Measurements from ENCODE around the gene TNFSF13B. TPM values are rescaled to one million over a fixed set of nuclear protein-coding genes. Genes with fewer than 3 reads are reported as not detected.

TNFSF13B gene
- total RNA-seq, 4 donors from 2014 or later = 0.31 to 2.1 (median 1.6) TPM; not detected in 1

- TF ChIP-seq CTCF (IDR thresholded peaks at IDR 0.05) = peak; percentile 24 to 79 (median 64)
- TF ChIP-seq POLR2A (IDR thresholded peaks at IDR 0.05) = no peak
- WGBS, 2 donors = 62 to 78% methylated on average over 1 of the region's 1 CpG
- H3K9me3 ChIP-seq = no peaks in the 10 kb centered on the region
- H3K4me1 ChIP-seq = peaks cover 3 to 48% (median 4%) of the 10 kb centered on the region in 3 donors
- H3K4me3 ChIP-seq = no peak overlapping the region
- intact Hi-C loops (cut with DNase I) = no loop called here
- DNase-seq = no peak
- H3K36me3 ChIP-seq = peaks cover 0 to 9% (median 0%) of the 10 kb centered on the region in 3 donors
- H3K27me3 ChIP-seq = no peaks in the 10 kb centered on the region
- H3K27ac ChIP-seq = no peak overlapping the region
Observed at GRCh38 chr13:108227651-108228272, 41.8 kb upstream of the TNFSF13B start.

GRCh38 chr13:108230377-108230776, 39.1 kb upstream of the TNFSF13B start:
- no peaks in the 10 kb centered on the region for H3K9me3 ChIP-seq
- H3K4me3 ChIP-seq = no peak overlapping the region
- H3K4me1 ChIP-seq = peaks cover 0 to 31% (median 4%) of the 10 kb centered on the region in 3 donors
- TF ChIP-seq CTCF (IDR thresholded peaks at IDR 0.05) (no peak), POLR2A (IDR thresholded peaks at IDR 0.05) (no peak)
- DNase-seq = no peak
- no peaks in the 10 kb centered on the region for H3K27me3 ChIP-seq
- intact Hi-C loops (cut with DNase I) = no loop called here
- no peak overlapping the region for H3K27ac ChIP-seq
- H3K36me3 ChIP-seq = peaks cover 0 to 9% (median 0%) of the 10 kb centered on the region in 3 donors

GRCh38 chr13:108249150-108249549, 20.4 kb upstream of the TNFSF13B start:
- Histone ChIP-seq H3K27ac (no peak overlapping the region), H3K4me1 (no peaks in the 10 kb centered on the region), H3K9me3 (no peaks in the 10 kb centered on the region), H3K27me3 (no peaks in the 10 kb centered on the region), H3K4me3 (no peak overlapping the region), H3K36me3 (no peaks in the 10 kb centered on the region)
- TF ChIP-seq POLR2A (IDR thresholded peaks at IDR 0.05) (no peak), CTCF (IDR thresholded peaks at IDR 0.05) (no peak)
- 71 to 73% methylated on average over 4 of the region's 4 CpGs for whole genome bisulfite sequencing, 2 donors
- intact Hi-C loops (cut with DNase I) = no loop called here
- DNase-seq = no peak

GRCh38 chr13:108257248-108257647, 12.3 kb upstream of the TNFSF13B start:
- Histone ChIP-seq H3K27ac (no peak overlapping the region), H3K27me3 (no peaks in the 10 kb centered on the region), H3K36me3 (no peaks in the 10 kb centered on the region), H3K4me3 (no peak overlapping the region), H3K9me3 (no peaks in the 10 kb centered on the region), H3K4me1 (no peaks in the 10 kb centered on the region)
- TF ChIP-seq POLR2A (IDR thresholded peaks at IDR 0.05) = no peak
- no peak for TF ChIP-seq CTCF (IDR thresholded peaks at IDR 0.05)
- DNase-seq = no peak
- 68 to 75% methylated on average over 2 of the region's 2 CpGs for WGBS, 2 donors
- intact Hi-C loops (cut with DNase I) = no loop called here

- Histone ChIP-seq H3K9me3 (no peaks in the 10 kb centered on the region), H3K36me3 (no peaks in the 10 kb centered on the region), H3K4me3 (no peak overlapping the region), H3K27me3 (no peaks in the 10 kb centered on the region), H3K4me1 (no peaks in the 10 kb centered on the region), H3K27ac (no peak overlapping the region)
- intact Hi-C loops (cut with DNase I) = no loop called here
- TF ChIP-seq CTCF (IDR thresholded peaks at IDR 0.05) = no peak
- TF ChIP-seq POLR2A (IDR thresholded peaks at IDR 0.05) = no peak
- DNase-seq = no peak
- WGBS, 2 donors = 88% methylated on average over 9 of the region's 9 CpGs
Observed at GRCh38 chr13:108263621-108264355, 5.7 kb upstream of the TNFSF13B start.
